Retinal pigment epithelial cell (primary cell): ENCODE measurements around the gene CAPN7.

Experiments used
- DNase-seq: peaks from one replicate; pipeline ENCODE4 v3.0.0-alpha.2; 2010; ENCODE audit warnings: low read depth
- H3K4me3 ChIP-seq: 2 replicates; pipeline ENCODE4 v1.5.1; 2011; ENCODE audit warnings: mild to moderate bottlenecking, low read length, control low read depth, moderate library complexity
- CTCF ChIP-seq: conservative IDR thresholded peaks from 2 replicates; pipeline ENCODE4 v1.5.1; 2011; ENCODE audit warnings: low read depth, low read length, control low read depth, inconsistent platforms

CAPN7 gene

DNA sequence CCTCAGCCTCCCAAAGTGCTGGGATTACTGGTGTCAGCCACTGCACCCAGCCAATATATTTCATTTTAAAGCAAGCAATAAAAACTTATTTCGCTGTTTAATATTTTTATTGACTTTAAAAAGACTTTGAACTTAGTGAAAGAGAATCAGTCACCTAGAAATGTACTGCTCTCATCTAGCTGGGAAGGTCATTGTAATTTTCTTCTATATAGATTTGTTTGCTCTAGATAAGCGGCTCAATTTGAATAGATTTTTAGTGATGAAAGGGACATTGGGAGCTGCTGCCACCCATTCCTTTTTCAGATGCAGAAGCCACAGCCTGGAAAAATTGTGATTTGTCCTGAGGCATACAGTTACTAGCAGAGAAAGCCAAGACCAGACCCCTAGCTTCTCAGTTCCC is 40.1 kb downstream of the CAPN7 start:
- TF ChIP-seq CTCF = no peak
- H3K4me3 ChIP-seq = no peak overlapping the region
- no peak for DNase-seq

GRCh38 chr3:15253023-15253697 is 47.1 kb downstream of the CAPN7 start:
- no peak for TF ChIP-seq CTCF
- DNase-seq = no peak
- H3K4me3 ChIP-seq = no peak overlapping the region

GRCh38 chr3:15255215-15255614 is 49.2 kb downstream of the CAPN7 start:
- H3K4me3 ChIP-seq = no peak overlapping the region
- TF ChIP-seq CTCF = no peak
- DNase-seq = no peak

DNA sequence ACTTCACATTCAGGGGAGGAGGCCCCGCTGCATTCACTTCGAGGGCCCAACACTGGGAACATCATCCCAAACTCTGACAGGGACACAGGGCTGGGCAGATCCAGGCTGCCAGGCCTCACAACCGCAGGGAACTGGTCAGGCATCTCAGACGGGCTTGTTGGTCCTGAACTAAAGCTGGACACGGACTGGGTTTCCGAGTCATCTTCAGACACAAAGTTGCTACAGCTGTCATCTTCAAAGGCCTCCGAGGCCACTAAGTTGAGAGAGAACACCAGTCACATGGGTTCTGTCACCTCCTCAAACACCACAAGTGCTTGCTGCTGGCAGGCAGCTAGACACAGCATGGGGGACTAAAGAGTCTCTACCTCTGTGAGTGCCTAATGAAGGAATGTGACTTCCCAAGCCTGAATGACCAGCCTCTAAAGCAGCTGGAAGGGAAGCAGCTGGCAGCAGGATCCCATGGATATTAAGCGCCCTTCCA is 50.9 kb downstream of the CAPN7 start:
- TF ChIP-seq CTCF = no peak
- no peak for DNase-seq
- H3K4me3 ChIP-seq = no peak overlapping the region

GRCh38 chr3:15258720-15259119 is 52.7 kb downstream of the CAPN7 start:
- no peak for TF ChIP-seq CTCF
- H3K4me3 ChIP-seq = no peak overlapping the region
- no peak for DNase-seq

GRCh38 chr3:15260531-15260930 is 54.5 kb downstream of the CAPN7 start:
- no peak for DNase-seq
- no peak for TF ChIP-seq CTCF

GRCh38 chr3:15261274-15261673 is 55.2 kb downstream of the CAPN7 start:
- no peak for DNase-seq
- no peak for TF ChIP-seq CTCF
- H3K4me3 ChIP-seq = no peak overlapping the region

More at GRCh38 chr3:15260531-15260930, 54.5 kb downstream of the CAPN7 start:
- no peak overlapping the region for H3K4me3 ChIP-seq
